ENCODE measurements around the gene ADRB2. TPM values are rescaled to one million over a fixed set of nuclear protein-coding genes. Genes with fewer than 3 reads are reported as not detected.

The ADRB2 gene
- total and polyA plus RNA-seq, 9 donors: 0.23 to 2.3 (median 1.0) TPM

DNA sequence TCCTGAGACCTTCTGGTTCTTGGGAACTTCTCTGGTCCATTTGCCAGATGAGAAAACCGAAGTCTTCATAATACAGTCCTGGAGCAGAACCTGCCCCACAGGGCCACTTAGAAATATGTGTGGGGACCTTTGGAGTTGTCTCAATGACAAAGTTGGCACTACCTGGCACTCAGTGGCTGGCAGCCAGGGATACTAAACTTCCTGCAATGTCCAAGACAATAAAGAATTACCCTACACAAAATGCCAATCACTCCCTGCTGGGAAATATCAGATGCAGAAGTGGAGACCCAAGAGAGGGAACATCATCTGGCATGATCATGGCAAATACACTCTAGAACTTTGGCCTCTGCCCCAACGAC is 29.6 kb downstream of the ADRB2 start:
- no peaks in the 10 kb centered on the region for H3K27me3 ChIP-seq
- H3K36me3 ChIP-seq: no peaks in the 10 kb centered on the region
- H3K4me3 ChIP-seq: no peak overlapping the region
- 50 to 76% (median 72%) methylated on average over 2 of the region's 2 CpGs for WGBS, 3 donors
- no peak for DNase-seq
- no peak for TF ChIP-seq EP300 (IDR thresholded peaks at IDR 0.05)
- H3K27ac ChIP-seq: no peak overlapping the region
- H3K4me1 ChIP-seq (ENCODE audit: insufficient read depth): no peaks in the 10 kb centered on the region
- intact Hi-C loops (cut with DNase I): no loop called here
- no peaks in the 10 kb centered on the region for H3K9me3 ChIP-seq

DNA sequence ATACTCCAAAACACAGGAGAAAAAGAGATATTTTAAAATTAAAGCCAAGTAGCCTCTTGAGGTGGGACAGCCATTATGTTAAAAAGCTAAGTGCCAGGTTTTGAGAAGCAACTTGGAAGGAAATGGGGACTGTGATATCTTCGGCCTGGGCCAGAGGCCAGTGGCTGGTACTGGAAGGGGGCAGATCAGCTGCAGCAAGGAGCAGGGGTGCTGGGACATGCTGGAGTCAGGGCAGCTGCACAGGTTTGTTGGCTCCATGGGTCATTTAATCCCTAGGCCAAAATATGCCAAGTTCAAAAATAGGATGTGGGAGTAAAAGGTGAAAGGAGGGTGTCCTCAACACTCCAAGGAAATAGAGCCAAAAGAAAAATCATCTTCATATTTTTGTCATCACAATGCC is 30.0 kb downstream of the ADRB2 start:
- Histone ChIP-seq H3K9me3 (no peaks in the 10 kb centered on the region), H3K27me3 (no peaks in the 10 kb centered on the region), H3K4me1 (ENCODE audit: insufficient read depth) (no peaks in the 10 kb centered on the region), H3K36me3 (no peaks in the 10 kb centered on the region), H3K27ac (no peak overlapping the region), H3K4me3 (no peak overlapping the region)
- DNase-seq: no peak
- intact Hi-C loops (cut with DNase I): no loop called here
- 70 to 83% (median 82%) methylated on average over 1 of the region's 1 CpG for WGBS, 3 donors
- TF ChIP-seq CTCF (IDR thresholded peaks at IDR 0.05) (no peak), POLR2A (IDR thresholded peaks at IDR 0.05) (no peak), EP300 (IDR thresholded peaks at IDR 0.05) (no peak)

DNA sequence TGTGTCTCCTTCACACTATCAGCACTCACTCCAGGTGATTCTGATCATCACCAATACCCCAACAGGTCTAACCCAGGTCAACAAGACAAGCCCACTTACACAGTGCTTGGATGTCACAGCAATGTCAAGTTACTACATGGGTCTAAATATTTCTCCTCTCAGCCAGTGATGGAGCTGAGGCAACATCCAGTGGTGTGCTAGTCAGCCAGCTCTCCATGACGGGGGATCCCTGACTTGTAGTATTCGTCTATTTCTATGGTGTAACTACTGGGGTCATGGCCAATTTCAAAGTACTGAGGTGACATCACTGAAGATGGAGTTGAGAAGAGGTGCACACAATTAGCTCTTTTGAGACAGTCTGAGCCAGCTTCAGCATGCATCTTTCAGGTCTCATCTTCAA is 31.1 kb downstream of the ADRB2 start:
- H3K27ac ChIP-seq: no peak overlapping the region
- H3K27me3 ChIP-seq: no peaks in the 10 kb centered on the region
- no peaks in the 10 kb centered on the region for H3K9me3 ChIP-seq
- no peak overlapping the region for H3K4me3 ChIP-seq
- DNase-seq: no peak
- WGBS, 3 donors: 87 to 96% (median 94%) methylated on average over 2 of the region's 2 CpGs
- no peaks in the 10 kb centered on the region for H3K4me1 ChIP-seq (ENCODE audit: insufficient read depth)
- TF ChIP-seq EP300 (IDR thresholded peaks at IDR 0.05) (no peak), CTCF (IDR thresholded peaks at IDR 0.05) (no peak), POLR2A (IDR thresholded peaks at IDR 0.05) (no peak)
- no peaks in the 10 kb centered on the region for H3K36me3 ChIP-seq
- intact Hi-C loops (cut with DNase I): no loop called here

DNA sequence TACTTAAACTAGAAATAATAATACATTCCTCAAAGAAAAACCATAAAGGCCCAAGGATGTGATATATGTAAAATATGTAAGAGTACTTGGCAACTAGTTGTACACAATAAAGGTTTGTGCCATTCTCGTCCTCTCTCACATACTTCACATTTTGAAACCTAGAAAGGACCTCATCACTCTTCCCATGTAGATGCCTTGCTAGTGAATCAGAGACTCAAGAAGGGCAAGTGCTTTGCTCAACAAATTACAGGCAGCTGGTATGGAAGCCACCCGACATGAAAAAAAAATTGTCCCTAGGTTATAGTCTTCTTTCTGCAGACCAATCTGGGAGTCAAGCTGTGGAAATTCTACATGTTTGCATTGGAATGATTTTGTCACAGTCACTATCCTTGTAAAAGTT is 31.7 kb downstream of the ADRB2 start:
- no peaks in the 10 kb centered on the region for H3K36me3 ChIP-seq
- 83 to 94% (median 90%) methylated on average over 2 of the region's 2 CpGs for WGBS, 3 donors
- no peak for DNase-seq
- H3K9me3 ChIP-seq: no peaks in the 10 kb centered on the region
- H3K4me1 ChIP-seq (ENCODE audit: insufficient read depth): no peaks in the 10 kb centered on the region
- no peak overlapping the region for H3K4me3 ChIP-seq
- no peak overlapping the region for H3K27ac ChIP-seq
- H3K27me3 ChIP-seq: no peaks in the 10 kb centered on the region
- TF ChIP-seq EP300 (IDR thresholded peaks at IDR 0.05) (no peak), POLR2A (IDR thresholded peaks at IDR 0.05) (no peak), CTCF (IDR thresholded peaks at IDR 0.05) (no peak)
- intact Hi-C loops (cut with DNase I): no loop called here

GRCh38 chr5:148858547-148858946 is 32.1 kb downstream of the ADRB2 start:
- H3K4me3 ChIP-seq: no peak overlapping the region
- H3K9me3 ChIP-seq: no peaks in the 10 kb centered on the region
- DNase-seq: no peak
- 75 to 84% (median 79%) methylated on average over 6 of the region's 6 CpGs for WGBS, 3 donors
- no peak overlapping the region for H3K27ac ChIP-seq
- no peaks in the 10 kb centered on the region for H3K36me3 ChIP-seq
- intact Hi-C loops (cut with DNase I): no loop called here
- H3K4me1 ChIP-seq (ENCODE audit: insufficient read depth): no peaks in the 10 kb centered on the region
- H3K27me3 ChIP-seq: no peaks in the 10 kb centered on the region
- no peak for TF ChIP-seq POLR2A (IDR thresholded peaks at IDR 0.05)

- WGBS, 3 donors: 91 to 98% (median 92%) methylated on average over 2 of the region's 2 CpGs
- H3K4me3 ChIP-seq: no peak overlapping the region
- H3K36me3 ChIP-seq: no peaks in the 10 kb centered on the region
- no peaks in the 10 kb centered on the region for H3K4me1 ChIP-seq (ENCODE audit: insufficient read depth)
- no peak for TF ChIP-seq CTCF (IDR thresholded peaks at IDR 0.05)
- TF ChIP-seq POLR2A (IDR thresholded peaks at IDR 0.05): no peak
- TF ChIP-seq EP300 (IDR thresholded peaks at IDR 0.05): no peak
- intact Hi-C loops (cut with DNase I): no loop called here
- H3K27ac ChIP-seq: no peak overlapping the region
- DNase-seq: no peak
- no peaks in the 10 kb centered on the region for H3K9me3 ChIP-seq
- no peaks in the 10 kb centered on the region for H3K27me3 ChIP-seq
Measured at GRCh38 chr5:148859703-148860102, 33.3 kb downstream of the ADRB2 start.
